ENCODE measurements around the gene BATF.

DNA sequence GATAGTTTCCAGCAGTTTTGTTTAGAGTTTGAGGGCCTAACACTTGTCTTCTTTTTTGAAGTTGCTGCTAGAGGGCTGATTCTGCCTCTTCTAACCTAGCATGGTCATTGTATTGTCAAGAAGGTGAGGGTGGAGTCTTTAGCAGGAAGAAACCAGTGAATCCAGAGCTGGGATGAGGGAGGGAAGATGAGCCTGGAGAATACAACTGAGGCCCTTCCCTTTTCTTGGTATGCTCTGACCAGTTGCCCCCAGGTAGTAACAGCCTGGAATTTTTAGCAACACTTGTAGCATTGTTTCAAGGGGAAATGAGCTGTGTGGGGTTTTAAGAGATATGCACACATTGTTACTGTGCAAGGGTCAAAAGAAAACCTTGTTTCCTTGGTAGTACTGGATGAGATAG is 65.1 kb downstream of the BATF start:
- no peak for TF ChIP-seq POLR2AphosphoS5 (IDR thresholded peaks at IDR 0.05; ENCODE audit: low read depth, low read length)
- TF ChIP-seq, protein P1, sequence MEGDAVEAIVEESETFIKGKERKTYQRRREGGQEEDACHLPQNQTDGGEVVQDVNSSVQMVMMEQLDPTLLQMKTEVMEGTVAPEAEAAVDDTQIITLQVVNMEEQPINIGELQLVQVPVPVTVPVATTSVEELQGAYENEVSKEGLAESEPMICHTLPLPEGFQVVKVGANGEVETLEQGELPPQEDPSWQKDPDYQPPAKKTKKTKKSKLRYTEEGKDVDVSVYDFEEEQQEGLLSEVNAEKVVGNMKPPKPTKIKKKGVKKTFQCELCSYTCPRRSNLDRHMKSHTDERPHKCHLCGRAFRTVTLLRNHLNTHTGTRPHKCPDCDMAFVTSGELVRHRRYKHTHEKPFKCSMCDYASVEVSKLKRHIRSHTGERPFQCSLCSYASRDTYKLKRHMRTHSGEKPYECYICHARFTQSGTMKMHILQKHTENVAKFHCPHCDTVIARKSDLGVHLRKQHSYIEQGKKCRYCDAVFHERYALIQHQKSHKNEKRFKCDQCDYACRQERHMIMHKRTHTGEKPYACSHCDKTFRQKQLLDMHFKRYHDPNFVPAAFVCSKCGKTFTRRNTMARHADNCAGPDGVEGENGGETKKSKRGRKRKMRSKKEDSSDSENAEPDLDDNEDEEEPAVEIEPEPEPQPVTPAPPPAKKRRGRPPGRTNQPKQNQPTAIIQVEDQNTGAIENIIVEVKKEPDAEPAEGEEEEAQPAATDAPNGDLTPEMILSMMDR (IDR thresholded peaks at IDR 0.05), result no peak
